GM23338 (cell line): ENCODE data around the gene PTPRN2. TPM values are rescaled to one million over a fixed set of nuclear protein-coding genes. Genes with fewer than 3 reads are reported as not detected.
"Not testable (repeated sequence)": the region's sequence is repeated elsewhere in the genome, so short reads cannot be mapped to it uniquely, and the experiment has no call there.

ENCODE experiments used
- ATAC-seq: fragments of 200-7000 bp; cut with Tn5 transposase; 3 replicates; pipeline ENCODE4 v1.9.1; 2020
- DNase-seq: peaks from one replicate; pipeline ENCODE4 v3.0.0-alpha.2; 2015; ENCODE audit warnings: low spot score
- H2AFZ ChIP-seq: fragments of 200-600 bp; sonication (generic); 2 replicates; pipeline ENCODE4 v1.8.0; 2016; ENCODE audit warnings: antibody characterized with exemption, mild to moderate bottlenecking, moderate library complexity
- H3F3A ChIP-seq: fragments of 200-600 bp; sonication (generic); replicated peaks from 2 replicates; pipeline ENCODE4 v1.8.0; 2017; ENCODE audit warnings: antibody characterized with exemption, mixed run types, low read depth
- H3K27ac ChIP-seq: fragments of 200-600 bp; sonication (generic); 2 replicates; pipeline ENCODE4 v1.6.1; 2016; ENCODE audit warnings: low read depth
- H3K27me3 ChIP-seq: fragments of 200-600 bp; sonication (generic); 2 replicates; pipeline ENCODE4 v1.8.0; 2016; ENCODE audit warnings: mild to moderate bottlenecking, mixed run types, moderate library complexity; ENCODE audit not compliant: insufficient read depth
- H3K36me3 ChIP-seq: fragments of 200-600 bp; sonication (generic); 2 replicates; pipeline ENCODE4 v1.8.0; 2016; ENCODE audit warnings: mild to moderate bottlenecking; ENCODE audit not compliant: insufficient read depth
- H3K4me1 ChIP-seq: fragments of 200-600 bp; sonication (generic); 2 replicates; pipeline ENCODE4 v1.8.0; 2016; ENCODE audit warnings: mild to moderate bottlenecking, moderate library complexity; ENCODE audit not compliant: insufficient read depth
- H3K4me2 ChIP-seq: fragments of 200-600 bp; sonication (generic); 2 replicates; pipeline ENCODE4 v1.7.1; 2017; ENCODE audit warnings: mixed run types
- H3K4me3 ChIP-seq: fragments of 200-600 bp; sonication (generic); 2 replicates; pipeline ENCODE4 v1.6.1; 2016; ENCODE audit warnings: mixed run types
- H3K79me2 ChIP-seq: fragments of 200-600 bp; sonication (generic); replicated peaks from 2 replicates; pipeline ENCODE4 v1.8.0; 2017; ENCODE audit warnings: mild to moderate bottlenecking; ENCODE audit not compliant: insufficient read depth
- H3K9me2 ChIP-seq: fragments of 200-600 bp; sonication (generic); 2 replicates; pipeline ENCODE4 v1.8.0; 2017; ENCODE audit not compliant: insufficient read depth
- H4K20me1 ChIP-seq: fragments of 200-600 bp; sonication (generic); replicated peaks from 2 replicates; pipeline ENCODE4 v1.8.0; 2017; ENCODE audit warnings: mild to moderate bottlenecking; ENCODE audit not compliant: insufficient read depth
- H3K27ac Mint-ChIP-seq: 2 replicates; pipeline ENCODE4 v1.8.0; 2020; ENCODE audit warnings: inconsistent platforms, mild to moderate bottlenecking, moderate library complexity, mixed read lengths
- H3K27me3 Mint-ChIP-seq: 3 replicates; pipeline ENCODE4 v1.8.0; 2022; ENCODE audit warnings: low read depth, mild to moderate bottlenecking, moderate library complexity, mixed read lengths, inconsistent platforms; ENCODE audit not compliant: insufficient read depth, poor library complexity
- H3K36me3 Mint-ChIP-seq: 3 replicates; pipeline ENCODE4 v1.8.0; 2021; ENCODE audit warnings: low read depth, mild to moderate bottlenecking, inconsistent platforms, moderate library complexity, mixed read lengths
- H3K4me1 Mint-ChIP-seq: 3 replicates; pipeline ENCODE4 v1.8.0; 2020; ENCODE audit warnings: mild to moderate bottlenecking, inconsistent platforms, mixed read lengths
- H3K4me3 Mint-ChIP-seq: 3 replicates; pipeline ENCODE4 v1.8.0; 2021; ENCODE audit warnings: moderate library complexity, mild to moderate bottlenecking, inconsistent platforms, mixed read lengths
- H3K9me3 Mint-ChIP-seq: 3 replicates; pipeline ENCODE4 v1.8.0; 2020; ENCODE audit warnings: moderate library complexity, mild to moderate bottlenecking, inconsistent platforms, mixed read lengths
- ETS1 ChIP-seq: IDR thresholded peaks from 2 replicates; pipeline ENCODE4 v1.6.1; 2016; ENCODE audit warnings: antibody characterized with exemption
- JUNB ChIP-seq: IDR thresholded peaks from one replicate; pipeline ENCODE4 v1.6.1; 2016; ENCODE audit warnings: antibody characterized with exemption; ENCODE audit not compliant: unreplicated experiment
- POLR2AphosphoS5 ChIP-seq: IDR thresholded peaks from 2 replicates; pipeline ENCODE4 v1.6.1; 2016; ENCODE audit warnings: antibody characterized with exemption, low read depth
- STAT1 ChIP-seq: IDR thresholded peaks from one replicate; pipeline ENCODE4 v1.6.1; 2016; ENCODE audit warnings: antibody characterized with exemption; ENCODE audit not compliant: unreplicated experiment
- ZNF114 ChIP-seq: fragments of 250-450 bp; sonication (Bioruptor Pico); IDR thresholded peaks from 2 replicates; pipeline ENCODE4 v1.5.0; 2020; ENCODE audit warnings: mild to moderate bottlenecking, moderate library complexity
- polyA plus RNA-seq: library from polyadenylated mRNA; unstranded; fragments of >200 nt; fragmentation: Nextera tagmentation; extraction: Ambion mirVana; gene quantifications from 2 replicates; pipeline ENCODE4 v1.2.1, GENCODE V29; 2016
- total RNA-seq: library from RNA; depleted of rRNA; stranded (reverse); fragments of >200 nt; shearing (Covaris generic); gene quantifications from 2 replicates; pipeline ENCODE4 v1.2.3, GENCODE V29; 2014

The PTPRN2 gene
- total and polyA plus RNA-seq, 2 experiments from 2014 or later: 0.87 to 4.0 TPM

DNA sequence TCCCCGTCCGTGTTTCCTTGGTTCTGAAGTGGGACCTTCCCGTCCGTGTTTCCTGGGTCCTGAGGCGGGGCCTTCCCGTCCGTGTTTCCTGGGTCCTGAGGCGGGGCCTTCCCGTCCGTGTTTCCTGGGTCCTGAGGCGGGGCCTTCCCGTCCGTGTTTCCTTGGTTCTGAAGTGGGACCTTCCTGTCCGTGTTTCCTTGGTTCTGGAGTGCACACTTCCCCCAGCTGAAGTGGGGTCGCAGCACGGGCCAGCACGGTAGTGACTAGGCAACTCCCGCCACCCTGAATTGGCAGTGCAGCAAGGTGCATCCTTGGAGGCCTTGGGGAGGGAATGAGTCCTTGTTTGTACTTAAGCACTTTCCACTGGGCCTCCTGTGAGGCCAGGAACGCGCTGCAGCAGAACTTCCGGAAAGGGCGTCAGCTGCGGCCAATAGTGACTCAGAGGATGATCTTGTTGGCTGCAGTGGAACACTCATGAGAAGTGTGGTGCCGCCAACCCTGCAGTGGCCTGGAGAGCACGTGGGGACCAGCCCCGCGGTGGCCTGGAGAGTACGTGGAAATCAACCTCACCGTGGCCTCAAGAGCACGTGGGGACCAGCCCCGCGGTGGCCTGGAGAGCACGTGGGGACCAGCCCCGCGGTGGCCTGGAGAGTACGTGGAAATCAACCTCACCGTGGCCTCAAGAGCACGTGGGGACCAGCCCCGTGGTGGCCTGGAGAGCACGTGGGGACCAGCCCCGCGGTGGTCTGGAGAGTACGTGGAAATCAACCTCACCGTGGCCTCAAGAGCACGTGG lies 685.6 kb downstream of the PTPRN2 start:
- not testable (repeated sequence) for H3K4me1 ChIP-seq, H4K20me1 ChIP-seq, H2AFZ ChIP-seq, ATAC-seq, H3K27ac ChIP-seq, H3K4me3 ChIP-seq, H3K4me3 Mint-ChIP-seq, H3K79me2 ChIP-seq, H3K27ac Mint-ChIP-seq, H3K4me2 ChIP-seq, H3K4me1 Mint-ChIP-seq, H3K36me3 ChIP-seq, H3K27me3 ChIP-seq, H3F3A ChIP-seq, H3K27me3 Mint-ChIP-seq, H3K9me2 ChIP-seq, DNase-seq
- Mint-ChIP-seq H3K9me3 (peaks cover 99% of the 10 kb centered on the region), H3K36me3 (peaks cover 59% of the 10 kb centered on the region)

GRCh38 chr7:157901166-157901565 lies 686.5 kb downstream of the PTPRN2 start:
- H3K27ac ChIP-seq: no peak overlapping the region
- H3K4me1 ChIP-seq: no peaks in the 10 kb centered on the region
- Mint-ChIP-seq H3K4me3 (no peak overlapping the region), H3K27ac (no peak overlapping the region), H3K27me3 (peaks cover 3% of the 10 kb centered on the region), H3K4me1 (no peaks in the 10 kb centered on the region), H3K36me3 (peaks cover 58% of the 10 kb centered on the region), H3K9me3 (peaks cover 98% of the 10 kb centered on the region)
- no peaks in the 10 kb centered on the region for H3K9me2 ChIP-seq
- no peaks in the 10 kb centered on the region for H3K36me3 ChIP-seq
- DNase-seq (no peak), ATAC-seq (no peak)
- H3K79me2 ChIP-seq: no peaks in the 10 kb centered on the region
- H3F3A ChIP-seq: no peaks in the 10 kb centered on the region
- no peaks in the 10 kb centered on the region for H4K20me1 ChIP-seq
- no peak for TF ChIP-seq POLR2AphosphoS5
- TF ChIP-seq ZNF114 (CRISPR knock-in tag): no peak
- H2AFZ ChIP-seq: no peak overlapping the region
- H3K4me2 ChIP-seq: no peak overlapping the region
- no peak overlapping the region for H3K4me3 ChIP-seq
- H3K27me3 ChIP-seq: no peaks in the 10 kb centered on the region

DNA sequence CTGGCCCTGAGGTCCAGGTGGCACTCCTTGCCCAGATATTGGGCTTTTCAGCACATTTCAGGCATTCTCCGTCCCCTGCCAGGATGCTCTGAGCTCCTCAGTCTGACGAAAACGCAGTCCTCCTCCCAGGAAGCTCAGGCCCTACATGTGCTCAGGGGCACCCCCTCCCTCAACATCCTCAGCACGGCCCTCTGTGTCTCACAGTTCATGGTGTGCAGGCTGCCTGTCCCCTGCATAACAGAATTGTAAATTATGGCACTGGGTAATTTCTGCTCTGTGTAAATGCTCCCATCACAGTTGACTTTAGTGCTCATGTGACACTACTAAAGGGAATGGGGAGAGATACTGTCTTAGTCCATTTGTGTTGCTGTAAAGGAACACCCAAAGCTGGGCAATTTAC lies 687.1 kb downstream of the PTPRN2 start:
- Histone ChIP-seq H2AFZ (no peak overlapping the region), H4K20me1 (no peaks in the 10 kb centered on the region), H3K27ac (no peak overlapping the region), H3K79me2 (no peaks in the 10 kb centered on the region), H3K27me3 (no peaks in the 10 kb centered on the region), H3K4me3 (no peak overlapping the region), H3F3A (no peaks in the 10 kb centered on the region), H3K36me3 (no peaks in the 10 kb centered on the region), H3K4me1 (no peaks in the 10 kb centered on the region), H3K9me2 (no peaks in the 10 kb centered on the region), H3K4me2 (no peak overlapping the region)
- Mint-ChIP-seq H3K9me3 (peaks cover 98% of the 10 kb centered on the region), H3K4me1 (no peaks in the 10 kb centered on the region), H3K27me3 (peaks cover 3% of the 10 kb centered on the region), H3K36me3 (peaks cover 61% of the 10 kb centered on the region), H3K4me3 (no peak overlapping the region), H3K27ac (no peak overlapping the region)
- no peak for ATAC-seq
- no peak for TF ChIP-seq ETS1
- TF ChIP-seq JUNB: no peak
- no peak for TF ChIP-seq STAT1
- DNase-seq: no peak
